ENCODE results near the gene MAP1LC3B.
"Not testable (repeated sequence)": the region's sequence is repeated elsewhere in the genome, so short reads cannot be mapped to it uniquely, and the experiment has no call there.

The MAP1LC3B gene

DNA sequence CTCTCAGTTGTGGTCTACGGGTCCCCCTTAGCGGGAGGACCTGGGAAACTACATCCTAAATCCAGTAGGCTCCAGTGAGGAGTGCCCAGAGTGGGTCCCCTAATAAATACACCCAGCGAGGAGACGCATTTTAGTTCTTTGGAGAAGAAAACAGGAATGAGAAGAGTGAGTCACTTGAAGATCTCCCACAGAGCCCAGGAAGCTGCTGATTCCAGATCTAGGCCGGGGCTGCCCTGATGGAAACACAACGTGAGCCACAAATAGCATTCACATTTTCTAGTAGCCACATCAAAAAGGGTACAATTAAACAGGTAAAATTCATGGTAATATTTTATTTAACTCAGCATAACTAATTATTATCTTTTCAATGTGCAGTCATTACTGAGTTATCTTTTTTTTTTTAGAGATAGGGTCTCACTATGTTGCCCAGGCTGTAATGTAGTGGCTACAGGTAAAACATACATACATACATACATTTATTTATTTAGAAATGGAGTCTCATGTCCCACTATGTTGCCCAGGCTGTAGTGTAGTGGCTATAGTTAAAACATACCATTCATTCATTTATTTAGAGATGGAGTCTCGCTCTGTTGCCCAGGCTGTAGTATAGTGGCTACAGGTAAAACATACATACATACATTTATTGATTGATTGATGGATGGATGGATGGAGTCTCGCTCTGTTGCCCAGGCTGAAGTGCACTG lies 30.1 kb upstream of the MAP1LC3B start:
- no peak for DNase-seq

GRCh38 chr16:87362828-87363559 lies 29.1 kb upstream of the MAP1LC3B start:
- not testable (repeated sequence) for DNase-seq

DNA sequence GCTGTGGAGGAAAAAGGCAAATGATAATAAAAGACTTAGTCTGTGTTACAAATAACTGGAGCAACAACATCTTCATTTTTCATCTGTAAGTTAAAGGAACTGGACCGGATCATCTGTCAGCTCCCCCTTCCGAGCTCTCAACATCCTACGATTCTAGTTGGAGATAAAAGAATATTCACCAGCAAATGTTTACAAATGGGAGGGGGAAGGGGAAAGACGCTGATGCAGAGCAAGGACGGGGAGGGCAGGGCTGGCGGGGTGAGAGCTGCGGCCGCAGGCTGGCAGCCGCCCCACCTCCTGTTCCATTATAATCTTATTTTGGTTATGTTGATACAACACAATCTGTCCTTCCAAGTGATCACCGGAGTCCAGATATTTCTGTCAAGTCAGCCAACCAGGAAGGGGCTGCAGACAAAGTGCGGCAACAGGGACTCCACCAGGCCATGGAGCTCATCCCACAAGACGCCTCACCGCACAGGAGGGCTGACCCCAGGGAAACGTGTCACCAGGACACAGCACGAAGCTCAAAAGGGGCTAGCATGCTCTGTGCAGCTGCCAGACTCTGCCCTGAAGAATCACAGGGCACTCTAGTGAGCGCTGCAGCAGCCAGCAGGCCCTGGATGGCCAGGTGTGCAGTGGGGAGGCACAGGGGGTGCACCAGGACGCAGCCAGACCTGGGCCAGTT lies 28.2 kb upstream of the MAP1LC3B start:
- no peak for DNase-seq

DNA sequence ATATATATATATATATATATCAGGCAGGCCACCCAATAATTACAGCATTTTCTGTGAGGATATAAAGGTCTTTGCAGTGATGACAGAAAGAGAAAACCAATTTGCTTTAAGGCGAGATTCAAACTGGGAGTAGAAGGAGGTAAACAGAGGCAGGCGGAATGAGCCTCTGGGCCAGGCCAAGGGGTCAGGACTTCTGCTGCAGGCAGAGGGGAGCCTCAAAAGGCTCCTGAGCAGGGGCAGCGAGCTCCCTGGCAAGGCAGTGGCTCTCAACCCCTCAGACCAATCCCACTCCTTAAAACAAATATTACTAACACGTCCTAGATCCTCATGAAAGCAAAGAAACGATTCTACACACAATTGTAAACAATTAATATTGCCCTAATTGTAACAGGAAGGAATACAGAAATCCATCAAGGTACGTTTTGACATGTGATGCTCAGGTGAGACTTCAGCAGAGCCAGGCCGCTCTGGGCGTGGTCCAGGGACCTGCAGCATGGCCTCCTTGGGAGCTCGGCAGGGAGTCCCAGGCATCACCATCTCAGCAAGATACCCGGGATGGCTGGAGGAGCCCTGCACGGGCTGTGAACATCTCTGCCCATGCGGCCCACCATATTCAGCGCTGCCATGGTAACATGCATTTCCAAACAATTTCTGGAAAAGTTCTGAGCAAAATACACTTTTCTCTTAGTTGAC lies 27.0 kb upstream of the MAP1LC3B start:
- no peak for DNase-seq

- DNase-seq: no peak
These were observed 25.8 kb upstream of the MAP1LC3B start for GRCh38 chr16:87366288-87366687.

GRCh38 chr16:87366930-87367329 lies 25.2 kb upstream of the MAP1LC3B start:
- DNase-seq: no peak

DNA sequence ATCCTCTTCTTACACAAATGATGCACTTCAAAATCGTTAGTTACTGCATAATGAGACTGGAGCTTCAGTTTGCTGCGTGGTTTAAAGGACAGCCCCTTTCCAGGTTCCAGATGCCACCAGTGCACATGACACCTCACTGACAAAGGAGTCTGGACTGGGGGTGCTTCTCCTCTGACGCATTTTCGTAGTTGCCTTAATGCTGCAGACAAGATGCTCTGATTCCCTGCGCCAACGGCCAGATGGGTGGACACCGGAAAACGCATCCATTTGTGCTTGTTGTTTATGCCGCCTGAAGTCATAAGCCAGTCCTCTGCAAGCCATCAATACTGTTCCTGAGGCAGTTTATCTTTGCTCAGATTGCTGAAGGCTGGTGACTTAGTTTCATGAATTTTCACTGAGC lies 24.6 kb upstream of the MAP1LC3B start:
- DNase-seq: no peak

GRCh38 chr16:87368029-87368770 lies 23.9 kb upstream of the MAP1LC3B start:
- DNase-seq: peak; percentile 48

- no peak for DNase-seq
These were observed 22.9 kb upstream of the MAP1LC3B start for GRCh38 chr16:87369117-87369765.

DNA sequence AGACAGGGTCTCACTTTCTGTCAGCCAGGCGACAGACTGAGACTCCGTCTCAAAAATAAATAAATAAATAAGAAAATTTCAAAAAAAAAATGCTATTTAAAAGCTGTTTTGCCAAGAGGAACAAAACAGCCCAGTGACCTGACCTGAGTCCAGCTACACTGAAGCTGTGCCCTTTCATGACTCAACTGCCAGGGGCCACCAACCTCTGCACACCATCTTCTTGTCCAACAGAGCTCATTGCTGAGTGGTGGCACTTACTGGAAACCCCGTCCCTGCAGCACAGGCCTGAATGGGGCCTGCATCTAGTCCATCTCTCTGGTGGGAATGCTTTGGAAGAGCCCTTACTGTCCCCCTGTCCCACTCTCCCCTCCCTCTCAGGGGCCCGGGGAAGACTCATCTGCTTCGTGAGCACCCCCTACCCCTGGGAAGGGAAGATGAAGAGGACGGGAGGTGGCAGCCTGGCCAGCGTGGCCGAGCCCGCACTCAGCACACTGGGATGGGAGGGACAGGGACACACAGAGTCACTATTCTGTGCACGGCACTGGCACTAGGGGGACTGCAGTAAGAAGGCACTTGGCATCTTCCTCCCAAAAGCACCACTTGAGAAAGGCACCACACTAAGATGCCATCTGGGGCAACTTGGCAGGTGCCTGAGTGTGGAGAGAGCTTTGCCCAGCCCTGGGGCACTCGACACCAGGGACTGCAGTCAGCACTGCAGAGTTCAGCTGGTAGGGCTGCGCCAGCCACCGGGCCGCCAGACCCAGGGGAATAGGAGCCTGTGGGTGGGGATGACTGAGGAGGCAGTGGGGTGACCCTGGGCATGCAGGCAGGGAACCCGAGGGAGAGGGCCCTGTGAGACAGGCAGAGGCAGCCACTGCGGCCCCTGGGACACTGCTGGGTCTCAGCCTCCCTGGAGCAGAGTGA lies 22.1 kb upstream of the MAP1LC3B start:
- DNase-seq: no peak

GRCh38 chr16:87371261-87371866 lies 20.8 kb upstream of the MAP1LC3B start:
- no peak for DNase-seq

GRCh38 chr16:87372305-87372704 lies 19.8 kb upstream of the MAP1LC3B start:
- DNase-seq: no peak

GRCh38 chr16:87374313-87374712 lies 17.8 kb upstream of the MAP1LC3B start:
- no peak for DNase-seq

GRCh38 chr16:87375426-87376135 lies 16.6 kb upstream of the MAP1LC3B start:
- DNase-seq: no peak

DNA sequence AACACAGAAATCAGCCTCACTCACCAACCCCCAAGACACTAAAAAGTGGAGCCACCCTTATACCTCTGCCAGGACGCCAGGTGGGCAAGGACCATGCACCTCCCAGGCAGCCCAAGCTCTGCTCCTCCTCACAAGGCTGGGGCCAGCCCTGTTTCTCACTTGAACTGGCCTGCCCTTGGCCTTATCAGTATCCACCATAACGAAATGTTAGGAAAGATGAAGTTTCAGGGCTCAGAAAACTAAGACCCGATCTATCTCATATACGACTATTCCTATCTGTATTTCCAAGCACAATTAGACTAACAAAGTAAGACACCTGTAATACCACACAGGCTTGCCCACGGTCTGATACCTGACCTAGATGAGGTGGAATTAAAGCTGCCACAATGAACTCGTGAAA lies 15.5 kb upstream of the MAP1LC3B start:
- no peak for DNase-seq

GRCh38 chr16:87379312-87379752 lies 12.8 kb upstream of the MAP1LC3B start:
- not testable (repeated sequence) for DNase-seq

DNA sequence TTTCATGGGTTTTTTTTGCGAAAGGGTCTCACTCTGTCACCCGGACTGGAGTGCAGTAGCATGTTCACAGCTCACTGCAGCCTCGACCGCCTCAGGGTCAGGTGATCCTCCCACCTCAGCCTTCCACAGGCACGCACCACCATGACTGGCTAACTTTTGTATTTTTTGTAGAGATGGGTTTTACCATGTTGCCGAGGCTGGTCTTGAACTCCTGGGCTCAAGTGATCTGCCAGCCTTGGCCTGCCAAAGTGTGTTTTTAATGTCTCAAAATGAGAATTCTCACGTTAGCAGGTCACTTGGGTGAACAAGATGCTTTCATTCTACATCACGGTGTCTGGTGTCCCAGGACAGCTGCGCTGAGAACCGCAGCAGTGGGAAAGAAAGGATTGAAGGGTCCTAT lies 11.7 kb upstream of the MAP1LC3B start:
- no peak for DNase-seq

GRCh38 chr16:87380881-87381280 lies 11.3 kb upstream of the MAP1LC3B start:
- no peak for DNase-seq

GRCh38 chr16:87382023-87382785 lies 9.9 kb upstream of the MAP1LC3B start:
- DNase-seq: no peak

All from SIG-M5 (cell line).